Upper lobe of left lung (tissue), 4 donors: ENCODE measurements around the gene PROSER3.

Experiments used
- POLR2AphosphoS5 ChIP-seq, 2 donors: sonication (generic); formaldehyde crosslinking; IDR thresholded peaks; one replicate each; pipeline ENCODE4 v1.5.1; 2017; ENCODE audit warnings: antibody characterized with exemption in 2 of 2
- TF ChIP-seq, protein P1 (sequence below), 6 experiments: fragments of 450-650 bp in 4 of 6; fragments of 200-600 bp in 2 of 6; sonication (generic) in 2 of 6; IDR thresholded peaks; one replicate each; pipeline ENCODE4 v1.5.1; 2016 to 2019; ENCODE audit warnings: antibody characterized with exemption in 6 of 6

DNA sequence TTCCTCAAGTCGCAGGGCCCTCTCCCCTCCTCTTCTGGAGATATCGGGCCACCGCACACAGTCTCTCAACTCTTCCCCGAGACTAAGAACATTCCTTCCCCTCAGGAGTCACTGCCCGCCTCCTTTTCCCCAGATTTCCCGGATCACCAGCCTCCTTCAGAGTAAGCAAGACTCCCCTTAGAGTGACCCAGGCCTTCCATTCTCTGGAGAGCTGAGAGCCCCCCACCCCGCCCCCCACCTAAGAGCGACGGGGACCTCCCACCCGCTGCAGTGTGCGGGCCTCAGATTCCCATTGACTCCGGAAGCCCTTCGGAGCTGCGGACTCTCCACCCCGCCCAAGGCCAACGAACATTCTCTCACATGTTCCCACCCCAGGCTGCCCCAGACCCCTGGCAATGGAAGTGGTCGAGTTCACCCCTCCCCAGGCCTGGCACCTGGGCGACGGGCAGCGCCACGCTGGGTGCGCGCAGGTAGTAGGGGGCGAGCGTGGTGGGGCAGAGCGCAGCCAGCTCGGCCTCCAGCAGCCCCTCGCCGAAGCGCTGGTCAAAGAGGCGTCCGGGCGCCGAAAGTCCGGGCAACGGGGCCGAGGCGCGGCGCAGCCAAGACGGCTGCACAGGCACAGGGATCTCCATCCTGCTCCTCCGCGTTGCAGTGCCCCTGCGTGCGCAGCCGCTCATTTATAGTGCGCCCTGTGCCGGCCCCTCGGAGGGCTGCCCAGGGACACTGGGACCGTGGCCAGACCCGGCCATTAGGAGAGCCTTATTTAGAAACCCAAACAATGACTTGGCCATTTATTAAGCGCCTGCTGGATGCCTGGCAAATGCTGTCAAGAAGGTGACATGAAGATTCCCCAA, 1.4 kb upstream of the PROSER3 start, which contains the start of gene HSPB6:
- TF ChIP-seq, protein P1, sequence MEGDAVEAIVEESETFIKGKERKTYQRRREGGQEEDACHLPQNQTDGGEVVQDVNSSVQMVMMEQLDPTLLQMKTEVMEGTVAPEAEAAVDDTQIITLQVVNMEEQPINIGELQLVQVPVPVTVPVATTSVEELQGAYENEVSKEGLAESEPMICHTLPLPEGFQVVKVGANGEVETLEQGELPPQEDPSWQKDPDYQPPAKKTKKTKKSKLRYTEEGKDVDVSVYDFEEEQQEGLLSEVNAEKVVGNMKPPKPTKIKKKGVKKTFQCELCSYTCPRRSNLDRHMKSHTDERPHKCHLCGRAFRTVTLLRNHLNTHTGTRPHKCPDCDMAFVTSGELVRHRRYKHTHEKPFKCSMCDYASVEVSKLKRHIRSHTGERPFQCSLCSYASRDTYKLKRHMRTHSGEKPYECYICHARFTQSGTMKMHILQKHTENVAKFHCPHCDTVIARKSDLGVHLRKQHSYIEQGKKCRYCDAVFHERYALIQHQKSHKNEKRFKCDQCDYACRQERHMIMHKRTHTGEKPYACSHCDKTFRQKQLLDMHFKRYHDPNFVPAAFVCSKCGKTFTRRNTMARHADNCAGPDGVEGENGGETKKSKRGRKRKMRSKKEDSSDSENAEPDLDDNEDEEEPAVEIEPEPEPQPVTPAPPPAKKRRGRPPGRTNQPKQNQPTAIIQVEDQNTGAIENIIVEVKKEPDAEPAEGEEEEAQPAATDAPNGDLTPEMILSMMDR (IDR thresholded peaks at IDR 0.05): no peak
- TF ChIP-seq POLR2AphosphoS5 (IDR thresholded peaks at IDR 0.05): peak; percentile 15 to 42
